HepG2 (cell line): Measurements from ENCODE around the gene ADM5. TPM values are rescaled to one million over a fixed set of nuclear protein-coding genes. Genes with fewer than 3 reads are reported as not detected.

Experiments
- EHMT2 ChIP-seq: fragments of 200-600 bp; sonication (generic); IDR thresholded peaks from 2 replicates; pipeline ENCODE4 v1.7.0; 2017; ENCODE audit warnings: antibody characterized with exemption, low read depth, low read length, borderline replicate concordance
- EP300 ChIP-seq, 3 experiments: sonication (generic) in 1 of 3; formaldehyde crosslinking in 1 of 3; IDR thresholded peaks; 2 replicates each; pipeline versions ENCODE4 v1.5.1 to v1.6.1; 2011 to 2020; ENCODE audit warnings: low read depth in 2 of 3, low read length in 2 of 3, borderline replicate concordance in 1 of 3, improper control_type of control experiment in 1 of 3, mild to moderate bottlenecking in 1 of 3, missing genetic modification reagents in 1 of 3, moderate library complexity in 1 of 3
- FOXO1 ChIP-seq: sonication (generic); formaldehyde crosslinking; IDR thresholded peaks from 2 replicates; pipeline ENCODE4 v1.4.0; 2020; ENCODE audit warnings: missing genetic modification reagents
- GFI1 ChIP-seq: sonication (generic); formaldehyde crosslinking; IDR thresholded peaks from 2 replicates; pipeline ENCODE4 v1.5.0; 2020; ENCODE audit warnings: missing genetic modification reagents, mild to moderate bottlenecking, borderline replicate concordance
- NFE2L2 ChIP-seq: fragments of 150-350 bp; IDR thresholded peaks from 2 replicates; pipeline ENCODE4 v1.6.1; 2014; ENCODE audit warnings: low read length
- TRIM24 ChIP-seq: sonication (generic); formaldehyde crosslinking; IDR thresholded peaks from 2 replicates; pipeline ENCODE4 v1.8.0; 2022; ENCODE audit warnings: mild to moderate bottlenecking, missing genetic modification reagents
- ZBTB21 ChIP-seq: sonication (generic); formaldehyde crosslinking; IDR thresholded peaks from 2 replicates; pipeline ENCODE4 v1.4.0; 2020; ENCODE audit warnings: missing genetic modification reagents
- ZMYM2 ChIP-seq: sonication (generic); formaldehyde crosslinking; IDR thresholded peaks from 2 replicates; pipeline ENCODE4 v1.8.0; 2022; ENCODE audit warnings: mild to moderate bottlenecking, missing genetic modification reagents
- ZNF230 ChIP-seq: sonication (generic); formaldehyde crosslinking; IDR thresholded peaks from 2 replicates; pipeline ENCODE4 v1.4.0; 2020; ENCODE audit warnings: mild to moderate bottlenecking, missing genetic modification reagents
- ZNF253 ChIP-seq: sonication (generic); formaldehyde crosslinking; IDR thresholded peaks from 2 replicates; pipeline ENCODE4 v1.8.0; 2022; ENCODE audit warnings: mild to moderate bottlenecking, missing genetic modification reagents, borderline replicate concordance
- ZNF326 ChIP-seq: sonication (generic); formaldehyde crosslinking; IDR thresholded peaks from 2 replicates; pipeline ENCODE4 v1.4.0; 2020; ENCODE audit warnings: missing genetic modification reagents, borderline replicate concordance
- ZNF75D ChIP-seq: sonication (generic); formaldehyde crosslinking; IDR thresholded peaks from 2 replicates; pipeline ENCODE4 v1.8.1; 2023; ENCODE audit warnings: missing genetic modification reagents, mild to moderate bottlenecking, borderline replicate concordance
- ZNF781 ChIP-seq: sonication (generic); formaldehyde crosslinking; IDR thresholded peaks from 2 replicates; pipeline ENCODE4 v1.5.1; 2020; ENCODE audit warnings: borderline replicate concordance, mild to moderate bottlenecking, missing genetic modification reagents; ENCODE audit errors: not compliant biosample characterization
- ZZZ3 ChIP-seq: sonication (generic); formaldehyde crosslinking; IDR thresholded peaks from 2 replicates; pipeline ENCODE4 v1.4.0; 2020; ENCODE audit warnings: missing genetic modification reagents, mild to moderate bottlenecking, borderline replicate concordance
- polyA plus RNA-seq, 8 experiments: library from polyadenylated mRNA; depleted of rRNA in 3 of 8; stranded (reverse) in 7 of 8; unstranded in 1 of 8; fragments of >200 nt; fragmentation: Illumina TruSeq in 4 of 8; extraction: Trizol in 4 of 8; gene quantifications; 2 replicates each; pipeline versions ENCODE4 v1.2.1 to v1.2.3, GENCODE V29; 2011 to 2016; ENCODE audit warnings: low read depth in 4 of 8, missing spikeins in 1 of 8, mixed read lengths in 1 of 8; ENCODE audit not compliant: insufficient read depth in 1 of 8
- total RNA-seq, 5 experiments: library from RNA; depleted of rRNA; stranded (reverse); fragments of >200 nt; fragmentation: Illumina TruSeq; extraction: Trizol; gene quantifications; 2 replicates each; pipeline ENCODE4 v1.2.3, GENCODE V29; 2016; ENCODE audit warnings: low read depth in 1 of 5
- TF ChIP-seq, protein P1 (sequence below): IDR thresholded peaks from 2 replicates; pipeline ENCODE4 v1.6.1; 2016; ENCODE audit warnings: missing compliant biosample characterization, missing genetic modification reagents, borderline replicate concordance
- TF ChIP-seq, protein P2 (sequence below): sonication (generic); formaldehyde crosslinking; IDR thresholded peaks from 2 replicates; pipeline ENCODE4 v1.4.0; 2020; ENCODE audit warnings: missing genetic modification reagents
- TF ChIP-seq, protein P3 (sequence below): sonication (generic); formaldehyde crosslinking; IDR thresholded peaks from 2 replicates; pipeline ENCODE4 v1.4.0; 2020; ENCODE audit warnings: missing genetic modification reagents

Gene ADM5
- total and polyA plus RNA-seq, 2 of the 13 experiments (the other 11 are each of a cell fraction or from before 2014, with no cell fraction given) = 2.7 to 4.1 TPM

DNA sequence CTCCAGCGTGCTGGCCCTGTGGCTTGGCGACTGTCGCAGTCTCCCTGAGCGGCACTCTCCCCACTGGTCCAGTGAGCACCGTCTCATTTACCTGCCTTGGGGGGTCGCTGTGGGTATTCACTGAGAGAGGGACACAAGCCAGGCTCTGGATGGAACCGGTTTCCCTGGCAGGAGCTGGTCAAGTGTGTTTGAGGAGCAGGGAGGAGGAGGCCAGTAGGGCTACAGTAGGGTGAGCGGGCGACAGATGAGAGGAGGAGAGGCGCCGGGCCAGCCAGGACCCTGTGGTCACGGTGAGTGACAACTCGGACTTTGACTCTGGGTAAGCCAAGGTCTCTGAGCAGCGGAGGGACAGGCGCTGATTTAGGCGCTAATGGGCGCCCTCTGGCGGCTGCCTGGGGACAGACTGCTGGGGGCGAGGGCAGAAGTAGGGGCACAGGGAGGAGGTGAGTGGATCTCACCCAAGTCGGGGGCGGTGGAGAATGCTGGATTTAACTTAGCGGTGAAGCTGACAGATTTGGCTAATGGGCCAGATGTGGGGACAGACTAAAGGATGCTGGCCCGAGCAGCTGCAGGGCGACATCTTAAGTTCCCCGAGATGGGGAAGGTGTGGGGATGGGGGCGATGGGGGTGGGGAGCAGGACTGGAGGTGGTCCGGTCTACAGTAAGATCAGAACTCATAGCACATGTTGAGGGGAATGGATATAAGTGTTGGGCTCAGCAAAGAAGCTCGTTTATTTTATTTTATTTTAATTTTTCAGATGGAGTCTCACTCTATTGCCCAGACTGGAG, 17.1 kb upstream of the ADM5 start (continued):
- TF ChIP-seq NFE2L2 = no peak
- no peak for TF ChIP-seq ZNF230 (CRISPR knock-in tag)
- TF ChIP-seq TRIM24 (CRISPR knock-in tag) = no peak
- TF ChIP-seq ZNF75D (CRISPR knock-in tag) = no peak
- TF ChIP-seq, protein P1, sequence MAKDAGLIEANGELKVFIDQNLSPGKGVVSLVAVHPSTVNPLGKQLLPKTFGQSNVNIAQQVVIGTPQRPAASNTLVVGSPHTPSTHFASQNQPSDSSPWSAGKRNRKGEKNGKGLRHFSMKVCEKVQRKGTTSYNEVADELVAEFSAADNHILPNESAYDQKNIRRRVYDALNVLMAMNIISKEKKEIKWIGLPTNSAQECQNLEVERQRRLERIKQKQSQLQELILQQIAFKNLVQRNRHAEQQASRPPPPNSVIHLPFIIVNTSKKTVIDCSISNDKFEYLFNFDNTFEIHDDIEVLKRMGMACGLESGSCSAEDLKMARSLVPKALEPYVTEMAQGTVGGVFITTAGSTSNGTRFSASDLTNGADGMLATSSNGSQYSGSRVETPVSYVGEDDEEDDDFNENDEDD (CRISPR knock-in tag) = peak; percentile 41; the same call in 1 of the 2 replicates
- TF ChIP-seq, protein P2, sequence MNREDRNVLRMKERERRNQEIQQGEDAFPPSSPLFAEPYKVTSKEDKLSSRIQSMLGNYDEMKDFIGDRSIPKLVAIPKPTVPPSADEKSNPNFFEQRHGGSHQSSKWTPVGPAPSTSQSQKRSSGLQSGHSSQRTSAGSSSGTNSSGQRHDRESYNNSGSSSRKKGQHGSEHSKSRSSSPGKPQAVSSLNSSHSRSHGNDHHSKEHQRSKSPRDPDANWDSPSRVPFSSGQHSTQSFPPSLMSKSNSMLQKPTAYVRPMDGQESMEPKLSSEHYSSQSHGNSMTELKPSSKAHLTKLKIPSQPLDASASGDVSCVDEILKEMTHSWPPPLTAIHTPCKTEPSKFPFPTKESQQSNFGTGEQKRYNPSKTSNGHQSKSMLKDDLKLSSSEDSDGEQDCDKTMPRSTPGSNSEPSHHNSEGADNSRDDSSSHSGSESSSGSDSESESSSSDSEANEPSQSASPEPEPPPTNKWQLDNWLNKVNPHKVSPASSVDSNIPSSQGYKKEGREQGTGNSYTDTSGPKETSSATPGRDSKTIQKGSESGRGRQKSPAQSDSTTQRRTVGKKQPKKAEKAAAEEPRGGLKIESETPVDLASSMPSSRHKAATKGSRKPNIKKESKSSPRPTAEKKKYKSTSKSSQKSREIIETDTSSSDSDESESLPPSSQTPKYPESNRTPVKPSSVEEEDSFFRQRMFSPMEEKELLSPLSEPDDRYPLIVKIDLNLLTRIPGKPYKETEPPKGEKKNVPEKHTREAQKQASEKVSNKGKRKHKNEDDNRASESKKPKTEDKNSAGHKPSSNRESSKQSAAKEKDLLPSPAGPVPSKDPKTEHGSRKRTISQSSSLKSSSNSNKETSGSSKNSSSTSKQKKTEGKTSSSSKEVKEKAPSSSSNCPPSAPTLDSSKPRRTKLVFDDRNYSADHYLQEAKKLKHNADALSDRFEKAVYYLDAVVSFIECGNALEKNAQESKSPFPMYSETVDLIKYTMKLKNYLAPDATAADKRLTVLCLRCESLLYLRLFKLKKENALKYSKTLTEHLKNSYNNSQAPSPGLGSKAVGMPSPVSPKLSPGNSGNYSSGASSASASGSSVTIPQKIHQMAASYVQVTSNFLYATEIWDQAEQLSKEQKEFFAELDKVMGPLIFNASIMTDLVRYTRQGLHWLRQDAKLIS (CRISPR knock-in tag) = no peak
- TF ChIP-seq ZNF253 (CRISPR knock-in tag) = no peak
- no peak for TF ChIP-seq ZZZ3 (CRISPR knock-in tag)
- peak in 1 of 2 experiments; percentile 5; a peak in 1 of 4 replicates for TF ChIP-seq EP300 (IDR thresholded peaks at IDR 0.05; ENCODE audit: low read depth in 2 of 2, low read length in 2 of 2)
- peak; percentile 62; the same call in 1 of the 2 replicates for TF ChIP-seq EP300 (CRISPR knock-in tag; IDR thresholded peaks at IDR 0.05; ENCODE audit: borderline replicate concordance)
- no peak for TF ChIP-seq ZMYM2 (CRISPR knock-in tag)
- TF ChIP-seq ZNF326 = no peak
- TF ChIP-seq FOXO1 = no peak
- no peak for TF ChIP-seq ZNF781
- no peak for TF ChIP-seq EHMT2
- peak; percentile 92 for TF ChIP-seq GFI1 (CRISPR knock-in tag)
- no peak for TF ChIP-seq ZBTB21 (CRISPR knock-in tag)
- TF ChIP-seq, protein P3, sequence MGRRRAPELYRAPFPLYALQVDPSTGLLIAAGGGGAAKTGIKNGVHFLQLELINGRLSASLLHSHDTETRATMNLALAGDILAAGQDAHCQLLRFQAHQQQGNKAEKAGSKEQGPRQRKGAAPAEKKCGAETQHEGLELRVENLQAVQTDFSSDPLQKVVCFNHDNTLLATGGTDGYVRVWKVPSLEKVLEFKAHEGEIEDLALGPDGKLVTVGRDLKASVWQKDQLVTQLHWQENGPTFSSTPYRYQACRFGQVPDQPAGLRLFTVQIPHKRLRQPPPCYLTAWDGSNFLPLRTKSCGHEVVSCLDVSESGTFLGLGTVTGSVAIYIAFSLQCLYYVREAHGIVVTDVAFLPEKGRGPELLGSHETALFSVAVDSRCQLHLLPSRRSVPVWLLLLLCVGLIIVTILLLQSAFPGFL (CRISPR knock-in tag) = no peak
